GM21619 (cell line): ENCODE measurements around the gene CCDC181.
"Not testable (repeated sequence)": the region's sequence is repeated elsewhere in the genome, so short reads cannot be mapped to it uniquely, and the experiment has no call there.

Source experiments
- ATAC-seq: cut with Tn5 transposase; IDR thresholded peaks from one replicate; pipeline ENCODE4 v1.9.1; 2021; ENCODE audit not compliant: unreplicated experiment

The CCDC181 gene

GRCh38 chr1:169402578-169402977 is 24.7 kb downstream of the CCDC181 start:
- ATAC-seq, result not testable (repeated sequence)

DNA sequence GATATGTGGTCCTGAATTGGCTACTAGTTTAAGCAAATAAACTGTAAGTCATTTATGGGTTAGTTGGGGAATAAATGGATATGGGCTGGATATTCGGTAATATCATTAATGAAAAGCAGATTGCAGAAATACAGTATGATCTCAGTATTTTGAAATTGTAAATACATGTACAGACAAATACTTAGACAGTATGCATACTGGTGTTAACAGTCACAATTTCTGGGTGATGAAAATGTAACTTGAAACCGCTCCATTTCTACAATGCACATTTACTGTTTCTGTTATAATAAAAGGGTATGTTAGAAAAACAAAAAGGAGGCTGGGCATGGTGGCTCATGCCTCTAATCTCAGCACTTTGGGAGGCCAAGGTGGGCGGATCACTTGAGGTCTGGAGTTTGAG is 31.3 kb downstream of the CCDC181 start:
- no peak for ATAC-seq

DNA sequence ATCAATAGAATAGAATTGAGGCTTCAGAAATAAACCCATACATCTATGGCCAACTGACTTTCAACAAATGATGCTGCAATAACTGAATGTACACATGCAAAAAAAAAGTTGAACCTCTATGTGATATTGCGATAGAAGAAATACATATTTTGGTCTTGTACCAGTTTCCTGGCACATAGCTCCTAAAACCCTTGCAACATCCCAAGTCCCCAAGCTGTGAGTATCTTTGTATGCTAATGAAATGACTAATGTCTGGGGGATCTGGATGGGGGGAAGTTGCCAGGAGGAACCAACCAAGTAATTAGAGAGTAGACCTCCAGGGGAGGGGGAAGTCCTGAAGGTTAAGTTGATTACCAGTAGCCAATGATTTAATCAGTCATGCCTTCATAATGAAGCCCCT is 34.9 kb downstream of the CCDC181 start:
- ATAC-seq, result no peak

GRCh38 chr1:169390303-169390702 is 37.0 kb downstream of the CCDC181 start:
- ATAC-seq, result peak; percentile 79

DNA sequence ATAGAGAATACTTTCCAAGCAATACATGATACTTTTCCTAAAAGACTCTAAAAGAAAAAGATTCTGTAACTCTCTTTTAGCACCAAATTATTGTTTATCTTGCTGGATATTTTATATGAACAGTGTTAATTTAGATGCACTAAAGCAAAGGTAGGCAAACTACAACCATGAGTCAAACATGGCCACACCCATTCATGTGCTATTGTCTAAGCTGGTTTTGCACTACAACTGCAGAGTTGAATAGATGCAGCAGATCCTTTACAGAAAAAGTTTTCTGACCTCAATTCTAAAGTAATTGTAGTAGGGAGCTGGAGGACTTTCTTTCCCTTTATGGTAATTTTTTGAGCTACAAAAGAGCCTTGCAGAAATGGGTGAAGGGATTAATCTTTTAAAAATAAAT is 39.9 kb downstream of the CCDC181 start:
- ATAC-seq, result no peak

- ATAC-seq, result no peak
Observed at GRCh38 chr1:169383449-169383848, 43.8 kb downstream of the CCDC181 start.

- ATAC-seq, result no peak
Observed at GRCh38 chr1:169381162-169381561, 46.1 kb downstream of the CCDC181 start.

DNA sequence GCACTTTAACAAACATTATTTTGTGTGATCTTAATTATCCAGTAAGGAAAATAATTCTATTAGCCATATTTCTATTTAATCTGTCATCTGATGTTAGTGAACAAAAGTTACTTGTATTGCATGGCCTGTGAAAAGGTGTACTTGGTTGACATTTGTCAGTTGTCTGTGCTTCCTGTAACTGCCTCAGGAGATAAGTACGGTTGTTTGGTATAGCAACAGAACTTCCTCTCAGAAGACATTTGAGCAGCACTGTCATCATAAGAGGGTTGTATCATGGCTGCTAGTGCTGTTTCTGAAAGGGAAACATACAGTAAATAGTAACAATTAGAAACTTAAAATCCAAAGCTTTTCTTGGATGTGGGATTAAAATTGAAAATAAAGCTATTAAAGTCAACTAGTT is 55.9 kb downstream of the CCDC181 start:
- ATAC-seq, result no peak

DNA sequence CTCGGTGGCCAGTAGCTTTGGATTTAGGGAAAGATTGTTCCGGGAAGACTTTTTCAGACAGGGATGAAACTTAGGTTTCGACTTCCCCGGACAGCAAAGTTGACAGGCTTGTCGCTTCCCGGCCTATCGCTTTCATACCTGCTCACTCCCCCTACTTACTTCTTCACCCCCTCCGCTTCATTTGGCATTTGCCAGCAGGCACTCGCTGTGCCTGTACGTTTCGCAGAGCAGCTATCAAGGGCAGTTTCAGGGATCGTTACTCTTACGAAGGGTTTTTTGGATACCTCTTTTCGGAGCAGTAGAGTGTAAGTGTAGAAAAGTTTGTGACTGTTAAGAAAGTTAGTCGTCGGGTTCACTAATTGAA is 58.9 kb downstream of the CCDC181 start:
- ATAC-seq, result no peak

- ATAC-seq, result peak; percentile 95
Observed at GRCh38 chr1:169367686-169368405, 59.4 kb downstream of the CCDC181 start, which contains the start of the genes BLZF1 and NME7. Gene BLZF1 (plus strand): TSS chr1:169368195. CDS start chr1:169369523, 1,328 bp downstream. Gene NME7 (minus strand): TSS chr1:169367797. CDS start chr1:169367710, 87 bp downstream.

DNA sequence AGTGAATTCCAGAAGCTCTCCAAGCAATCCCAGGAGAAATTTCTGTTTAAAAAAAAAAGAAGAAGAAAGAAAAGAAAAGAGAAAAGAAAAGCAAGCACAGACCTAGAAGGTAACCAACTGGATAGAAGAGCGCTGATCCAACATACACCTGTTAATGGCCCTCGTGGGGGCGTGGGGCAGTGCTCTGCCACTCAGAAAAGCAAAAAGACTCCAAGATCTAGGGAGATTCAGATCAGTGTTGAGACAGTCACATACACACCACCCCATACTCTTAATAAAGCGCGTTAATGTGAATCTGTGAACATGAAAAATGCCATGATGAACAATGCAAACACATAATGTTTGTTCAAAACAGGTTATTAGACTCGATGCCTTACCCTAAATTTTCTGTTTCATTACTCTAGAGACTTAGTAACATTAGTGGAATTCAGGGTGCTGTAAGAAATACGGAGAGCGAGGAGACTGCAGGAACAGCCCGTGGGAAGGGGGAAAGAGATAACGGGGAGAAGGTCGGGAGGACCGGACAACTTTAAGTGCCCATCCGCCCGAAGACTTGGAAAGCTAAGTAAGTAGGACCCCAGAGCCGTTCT is 60.1 kb downstream of the CCDC181 start:
- no peak for ATAC-seq

DNA sequence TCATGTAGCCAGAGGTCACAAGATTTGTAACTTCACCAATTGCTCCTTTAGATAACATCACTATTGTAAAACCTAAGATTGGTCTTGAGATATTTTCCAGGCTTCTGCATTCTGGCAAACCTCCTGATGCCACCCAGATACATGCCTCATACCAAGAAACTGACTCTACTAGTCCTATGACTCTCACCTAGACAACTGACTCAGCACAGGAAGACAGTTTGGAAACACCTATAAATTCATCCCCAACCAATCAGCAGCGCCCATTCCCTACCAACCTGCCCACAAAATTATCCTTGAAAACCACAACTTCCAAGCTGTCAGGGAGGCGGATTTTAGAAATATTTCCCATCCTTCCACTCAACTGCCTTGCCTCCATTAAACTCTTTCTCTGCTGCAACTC is 62.3 kb downstream of the CCDC181 start:
- ATAC-seq, result no peak

GRCh38 chr1:169363046-169363730 is 64.1 kb downstream of the CCDC181 start:
- peak; percentile 34 for ATAC-seq

GRCh38 chr1:169361281-169361680 is 66.0 kb downstream of the CCDC181 start:
- ATAC-seq, result no peak

GRCh38 chr1:169360415-169360814 is 66.9 kb downstream of the CCDC181 start:
- ATAC-seq, result no peak

DNA sequence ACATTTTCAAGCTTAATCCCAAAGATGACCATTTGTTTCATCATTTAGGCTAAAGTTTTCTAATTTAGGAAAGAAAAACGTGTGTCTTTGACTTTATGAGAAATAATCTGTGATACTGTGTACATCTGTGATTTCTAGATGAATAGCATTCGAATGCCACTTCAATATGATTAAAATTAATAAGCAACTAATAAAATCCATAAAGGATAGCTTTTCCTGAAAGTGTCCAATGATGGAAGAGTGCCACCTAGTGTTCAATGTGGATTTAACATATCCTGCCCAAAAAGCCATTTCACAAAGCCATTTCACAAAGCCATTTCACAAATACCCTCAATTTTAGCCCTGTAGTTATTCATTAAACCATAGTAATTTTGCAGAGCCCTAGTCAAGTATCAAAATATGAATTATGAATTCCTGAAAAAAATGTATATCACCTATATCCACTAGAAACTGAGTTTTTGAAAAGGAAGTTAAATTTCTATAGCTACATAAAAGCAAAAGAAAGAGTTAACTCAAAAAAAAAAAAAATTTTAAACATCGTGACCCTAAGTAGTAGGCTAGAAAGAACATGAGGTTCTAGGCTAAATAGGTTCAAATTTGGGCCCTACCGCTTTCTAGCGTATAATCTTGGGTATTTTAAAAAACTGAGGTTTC is 78.8 kb downstream of the CCDC181 start:
- no peak for ATAC-seq

DNA sequence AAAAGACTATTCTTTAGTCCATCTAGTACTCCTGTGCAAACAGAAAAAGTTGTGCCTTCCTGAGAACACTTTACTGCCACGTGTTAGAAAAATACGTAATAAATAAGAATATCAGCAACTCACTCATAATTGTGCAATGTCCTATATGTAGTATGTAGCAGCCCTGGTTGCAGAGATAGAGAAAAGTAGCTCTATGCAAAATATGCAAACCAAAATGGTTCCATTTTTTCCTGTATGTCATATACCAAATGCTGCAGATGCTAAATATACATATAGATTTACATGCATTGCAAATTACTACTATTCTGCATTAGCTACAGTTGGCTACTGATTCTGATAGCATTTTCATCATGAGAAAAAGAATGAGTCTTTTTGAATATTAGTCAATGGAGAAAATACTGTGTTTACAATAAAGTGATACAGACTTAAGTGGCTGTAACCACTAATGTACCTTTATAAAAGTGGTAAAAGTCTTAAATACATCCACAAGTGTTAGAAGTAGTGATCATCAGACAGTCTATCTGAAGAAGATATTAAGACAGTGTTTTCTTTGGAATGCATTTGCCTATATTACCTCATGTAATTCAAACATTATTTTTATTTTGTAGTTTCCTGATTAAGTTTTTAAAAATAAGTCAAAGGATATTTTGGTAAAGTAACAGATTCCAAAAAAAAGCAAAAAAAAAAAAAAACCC is 79.4 kb downstream of the CCDC181 start:
- no peak for ATAC-seq

DNA sequence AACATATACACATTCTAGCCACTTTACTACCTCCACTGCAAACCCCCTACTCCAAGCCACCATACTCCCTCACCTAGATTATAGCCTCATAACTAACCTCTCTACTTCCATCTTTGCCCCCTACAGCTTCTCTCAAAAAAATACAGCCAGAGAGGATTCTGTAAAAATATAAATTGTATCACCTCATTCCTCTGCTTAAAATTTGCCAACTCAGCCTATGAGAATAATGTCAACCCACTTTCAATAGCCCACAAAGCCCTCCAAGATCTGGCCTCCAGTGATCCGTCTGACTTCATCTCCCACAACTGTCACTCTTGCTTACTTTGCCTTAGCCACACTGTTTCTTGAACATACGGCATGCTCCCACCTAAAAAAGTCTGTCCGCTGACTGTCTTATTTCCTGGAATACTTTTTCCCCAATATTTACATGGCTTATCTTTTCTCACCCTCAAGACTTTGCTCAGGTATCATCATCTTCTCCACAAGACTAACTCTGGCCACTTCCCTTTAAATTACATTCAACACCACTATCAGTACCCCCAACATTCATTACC is 81.2 kb downstream of the CCDC181 start:
- no peak for ATAC-seq

GRCh38 chr1:169345511-169345910 is 81.8 kb downstream of the CCDC181 start:
- ATAC-seq, result no peak
